ENCODE measurements around the gene PWWP2B.
A peak's percentile ranks its signal among the peaks of the same experiment; 100 is the strongest.

The PWWP2B gene

GRCh38 chr10:132417957-132418441 is 21.0 kb downstream of the PWWP2B start:
- peaks cover 48% of the 10 kb centered on the region for H3K4me1 ChIP-seq (ENCODE audit: low read depth, poor library complexity, severe bottlenecking)
- H3K9ac ChIP-seq = peak overlapping the region; percentile 47; the same call in 1 of the 2 replicates
- H3K36me3 ChIP-seq (ENCODE audit: insufficient read depth) = no peaks in the 10 kb centered on the region
- no peak overlapping the region for H3K4me3 ChIP-seq (IDR thresholded peaks at IDR 0.05; ENCODE audit: insufficient read depth, low read depth, low read length)
- H4K20me1 ChIP-seq (ENCODE audit: insufficient read depth) = no peaks in the 10 kb centered on the region
- no peaks in the 10 kb centered on the region for H3K27me3 ChIP-seq (ENCODE audit: insufficient read depth, low read depth)
- peak overlapping the region; percentile 77 for H3K27ac ChIP-seq
- peak overlapping the region; percentile 83 for H3K4me2 ChIP-seq
- no peaks in the 10 kb centered on the region for H3K79me2 ChIP-seq (ENCODE audit: insufficient read depth, low read depth)
- no peak overlapping the region for H2AFZ ChIP-seq (ENCODE audit: low read depth)
- TF ChIP-seq CTCF (conservative IDR thresholded peaks at IDR 0.05; ENCODE audit: low read depth, low read length) = no peak

GRCh38 chr10:132418527-132419416 is 21.8 kb downstream of the PWWP2B start:
- Histone ChIP-seq H2AFZ (ENCODE audit: low read depth) (peak overlapping the region; percentile 18; the same call in 1 of the 2 replicates), H3K79me2 (ENCODE audit: insufficient read depth, low read depth) (no peaks in the 10 kb centered on the region), H3K27ac (peak overlapping the region; percentile 77), H3K4me2 (peak overlapping the region; percentile 83), H3K9ac (peak overlapping the region; percentile 47; the same call in 1 of the 2 replicates), H3K4me1 (ENCODE audit: low read depth, poor library complexity, severe bottlenecking) (peaks cover 56% of the 10 kb centered on the region), H3K4me3 (IDR thresholded peaks at IDR 0.05; ENCODE audit: insufficient read depth, low read depth, low read length) (no peak overlapping the region), H3K36me3 (ENCODE audit: insufficient read depth) (no peaks in the 10 kb centered on the region), H4K20me1 (ENCODE audit: insufficient read depth) (no peaks in the 10 kb centered on the region), H3K27me3 (ENCODE audit: insufficient read depth, low read depth) (no peaks in the 10 kb centered on the region)
- no peak for TF ChIP-seq CTCF (conservative IDR thresholded peaks at IDR 0.05; ENCODE audit: low read depth, low read length)

GRCh38 chr10:132419538-132420468 is 22.8 kb downstream of the PWWP2B start:
- no peaks in the 10 kb centered on the region for H3K27me3 ChIP-seq (ENCODE audit: insufficient read depth, low read depth)
- TF ChIP-seq CTCF (conservative IDR thresholded peaks at IDR 0.05; ENCODE audit: low read depth, low read length) = no peak
- H3K27ac ChIP-seq = peak overlapping the region; percentile 100
- H4K20me1 ChIP-seq (ENCODE audit: insufficient read depth) = no peaks in the 10 kb centered on the region
- peak overlapping the region; percentile 100; the same call in 1 of the 2 replicates for H3K4me2 ChIP-seq
- H3K79me2 ChIP-seq (ENCODE audit: insufficient read depth, low read depth) = no peaks in the 10 kb centered on the region
- H3K4me3 ChIP-seq (IDR thresholded peaks at IDR 0.05; ENCODE audit: insufficient read depth, low read depth, low read length) = no peak overlapping the region
- peaks cover 64% of the 10 kb centered on the region for H3K4me1 ChIP-seq (ENCODE audit: low read depth, poor library complexity, severe bottlenecking)
- H3K36me3 ChIP-seq (ENCODE audit: insufficient read depth) = no peaks in the 10 kb centered on the region
- no peak overlapping the region for H3K9ac ChIP-seq
- H2AFZ ChIP-seq (ENCODE audit: low read depth) = no peak overlapping the region

- no peak overlapping the region for H3K4me3 ChIP-seq (IDR thresholded peaks at IDR 0.05; ENCODE audit: insufficient read depth, low read depth, low read length)
- H3K4me2 ChIP-seq = peak overlapping the region; percentile 100
- no peak overlapping the region for H2AFZ ChIP-seq (ENCODE audit: low read depth)
- TF ChIP-seq CTCF (conservative IDR thresholded peaks at IDR 0.05; ENCODE audit: low read depth, low read length) = no peak
- no peaks in the 10 kb centered on the region for H3K36me3 ChIP-seq (ENCODE audit: insufficient read depth)
- no peaks in the 10 kb centered on the region for H3K27me3 ChIP-seq (ENCODE audit: insufficient read depth, low read depth)
- H3K9ac ChIP-seq = peak overlapping the region; percentile 91; the same call in 1 of the 2 replicates
- peak overlapping the region; percentile 100 for H3K27ac ChIP-seq
- H3K4me1 ChIP-seq (ENCODE audit: low read depth, poor library complexity, severe bottlenecking) = peaks cover 64% of the 10 kb centered on the region
- no peaks in the 10 kb centered on the region for H4K20me1 ChIP-seq (ENCODE audit: insufficient read depth)
- no peaks in the 10 kb centered on the region for H3K79me2 ChIP-seq (ENCODE audit: insufficient read depth, low read depth)
These were observed 23.5 kb downstream of the PWWP2B start for GRCh38 chr10:132420469-132420980.
